GM06990 (cell line): Measurements from ENCODE around the gene SACS.

Source experiments
- DNase-seq: peaks from one replicate; pipeline ENCODE4 v3.0.0-alpha.2; 2011; ENCODE audit not compliant: insufficient read length; ENCODE audit errors: extremely low read depth
- H3K27me3 ChIP-seq: replicated peaks from 2 replicates; pipeline ENCODE4 v1.6.0; 2011; ENCODE audit warnings: low read length; ENCODE audit not compliant: control insufficient read depth, insufficient read depth
- H3K36me3 ChIP-seq: 2 replicates; pipeline ENCODE4 v1.5.1; 2011; ENCODE audit warnings: low read length; ENCODE audit not compliant: control insufficient read depth, insufficient read depth
- H3K4me3 ChIP-seq: replicated peaks from 2 replicates; pipeline ENCODE4 v1.5.1; 2011; ENCODE audit warnings: low read depth, mild to moderate bottlenecking, control low read depth, low read length
- TF ChIP-seq, protein P1 (sequence below): IDR thresholded peaks from 2 replicates; pipeline ENCODE4 v1.5.1; 2011; ENCODE audit warnings: low read length, control low read depth, mild to moderate bottlenecking, inconsistent platforms; ENCODE audit not compliant: insufficient read depth, poor library complexity, severe bottlenecking

Gene SACS

DNA sequence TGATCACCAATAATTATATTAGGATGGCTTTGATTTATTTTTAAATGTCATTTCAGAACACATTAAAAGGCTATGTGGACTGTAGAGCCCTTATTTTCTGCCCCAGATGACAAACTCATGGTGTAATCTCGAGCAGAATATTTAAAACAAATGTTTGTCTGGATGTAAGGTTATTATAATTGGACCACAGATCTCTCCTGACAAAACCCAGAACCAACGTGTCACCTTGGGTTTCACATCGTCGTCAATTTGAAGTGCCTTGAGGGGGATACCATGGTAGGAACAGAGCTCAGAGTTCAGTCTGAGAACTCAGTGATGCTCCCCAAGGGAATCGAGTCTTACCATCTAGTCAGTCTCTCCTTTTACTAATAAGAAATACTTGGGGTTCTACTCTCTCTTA, 2.8 kb downstream of the SACS start:
- TF ChIP-seq, protein P1, sequence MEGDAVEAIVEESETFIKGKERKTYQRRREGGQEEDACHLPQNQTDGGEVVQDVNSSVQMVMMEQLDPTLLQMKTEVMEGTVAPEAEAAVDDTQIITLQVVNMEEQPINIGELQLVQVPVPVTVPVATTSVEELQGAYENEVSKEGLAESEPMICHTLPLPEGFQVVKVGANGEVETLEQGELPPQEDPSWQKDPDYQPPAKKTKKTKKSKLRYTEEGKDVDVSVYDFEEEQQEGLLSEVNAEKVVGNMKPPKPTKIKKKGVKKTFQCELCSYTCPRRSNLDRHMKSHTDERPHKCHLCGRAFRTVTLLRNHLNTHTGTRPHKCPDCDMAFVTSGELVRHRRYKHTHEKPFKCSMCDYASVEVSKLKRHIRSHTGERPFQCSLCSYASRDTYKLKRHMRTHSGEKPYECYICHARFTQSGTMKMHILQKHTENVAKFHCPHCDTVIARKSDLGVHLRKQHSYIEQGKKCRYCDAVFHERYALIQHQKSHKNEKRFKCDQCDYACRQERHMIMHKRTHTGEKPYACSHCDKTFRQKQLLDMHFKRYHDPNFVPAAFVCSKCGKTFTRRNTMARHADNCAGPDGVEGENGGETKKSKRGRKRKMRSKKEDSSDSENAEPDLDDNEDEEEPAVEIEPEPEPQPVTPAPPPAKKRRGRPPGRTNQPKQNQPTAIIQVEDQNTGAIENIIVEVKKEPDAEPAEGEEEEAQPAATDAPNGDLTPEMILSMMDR, result no peak
- H3K4me3 ChIP-seq, result no peak overlapping the region
- no peak for DNase-seq
- H3K36me3 ChIP-seq, result no peaks in the 10 kb centered on the region
- no peaks in the 10 kb centered on the region for H3K27me3 ChIP-seq

DNA sequence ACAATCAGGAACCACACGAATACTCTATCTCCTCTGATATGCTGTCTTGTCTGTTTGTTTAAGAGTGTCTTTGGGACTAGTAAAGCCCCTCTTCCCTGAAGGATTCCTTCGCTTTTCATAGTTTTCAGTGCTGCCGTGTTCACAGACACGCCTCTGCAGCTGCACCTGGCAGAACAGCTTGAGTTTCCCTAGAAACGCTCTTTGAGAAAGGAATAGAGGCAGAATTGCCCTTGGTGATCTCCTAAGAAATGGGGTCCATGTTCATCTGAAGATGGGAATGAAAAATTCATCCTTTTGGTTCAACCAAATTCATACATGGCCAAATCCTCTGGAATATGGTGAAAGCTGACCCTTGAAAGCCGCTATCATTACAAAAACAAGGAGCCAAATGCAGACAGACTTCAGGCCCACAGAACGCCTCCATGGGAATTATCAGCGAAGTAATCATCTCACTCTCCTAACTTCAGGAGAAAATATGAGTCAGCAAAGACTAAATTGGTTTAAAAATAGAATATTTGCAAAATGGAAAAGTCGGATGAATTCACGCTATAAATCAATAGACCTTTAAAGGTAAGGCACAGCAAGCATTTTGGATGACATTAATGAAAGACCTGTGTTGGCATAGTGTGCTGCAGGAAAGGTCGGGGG, 5.5 kb downstream of the SACS start:
- no peak for DNase-seq
- Histone ChIP-seq H3K36me3 (no peaks in the 10 kb centered on the region), H3K27me3 (no peaks in the 10 kb centered on the region), H3K4me3 (no peak overlapping the region)
- TF ChIP-seq, protein P1, result no peak

DNA sequence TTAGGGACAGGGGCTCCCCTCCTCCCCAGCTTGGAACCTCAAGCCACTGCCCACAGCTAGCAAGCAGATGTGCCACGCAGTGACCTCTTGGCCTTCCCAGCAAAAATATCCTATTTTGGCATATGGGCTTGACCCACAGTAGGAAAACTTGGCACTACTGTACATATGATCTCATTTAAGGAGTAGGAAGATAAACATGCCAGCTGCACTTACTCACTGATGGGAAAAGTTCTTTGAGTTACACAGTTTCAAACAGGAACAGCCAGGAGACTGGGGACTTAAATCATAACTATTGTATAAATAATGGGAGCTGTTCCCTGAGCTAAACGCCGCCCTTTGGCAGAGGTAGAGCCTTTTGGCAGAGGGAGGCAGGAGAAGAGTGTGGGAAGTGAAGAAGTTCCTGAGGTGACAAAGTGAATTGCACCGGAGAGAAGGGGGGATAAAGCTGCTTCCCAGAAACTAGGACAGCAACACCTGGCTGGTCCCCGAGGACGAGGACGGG, 6.1 kb downstream of the SACS start:
- TF ChIP-seq, protein P1, result no peak
- no peak for DNase-seq
- no peaks in the 10 kb centered on the region for H3K36me3 ChIP-seq
- no peaks in the 10 kb centered on the region for H3K27me3 ChIP-seq
- no peak overlapping the region for H3K4me3 ChIP-seq

DNA sequence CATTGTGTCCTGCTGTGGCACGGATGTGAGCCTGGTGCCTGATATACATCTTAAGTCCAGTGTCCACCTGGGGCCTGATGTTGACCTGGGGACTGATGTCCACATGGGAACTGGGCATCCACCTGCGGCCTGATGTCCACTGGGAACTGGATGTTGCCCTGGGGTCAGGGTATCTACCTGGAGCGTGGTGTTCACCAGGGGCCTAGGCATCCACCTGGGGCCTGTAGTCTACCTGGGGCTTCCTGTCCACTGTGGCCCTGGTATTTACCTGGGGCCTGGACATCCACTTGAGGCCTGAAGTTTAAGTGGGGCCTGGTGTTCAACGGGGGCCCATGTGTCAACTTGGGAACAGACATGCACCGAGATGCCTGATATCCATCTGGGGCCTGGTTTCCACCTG, 11.9 kb downstream of the SACS start:
- Histone ChIP-seq H3K27me3 (no peaks in the 10 kb centered on the region), H3K4me3 (no peak overlapping the region), H3K36me3 (no peaks in the 10 kb centered on the region)
- TF ChIP-seq, protein P1, result no peak
- DNase-seq, result no peak

DNA sequence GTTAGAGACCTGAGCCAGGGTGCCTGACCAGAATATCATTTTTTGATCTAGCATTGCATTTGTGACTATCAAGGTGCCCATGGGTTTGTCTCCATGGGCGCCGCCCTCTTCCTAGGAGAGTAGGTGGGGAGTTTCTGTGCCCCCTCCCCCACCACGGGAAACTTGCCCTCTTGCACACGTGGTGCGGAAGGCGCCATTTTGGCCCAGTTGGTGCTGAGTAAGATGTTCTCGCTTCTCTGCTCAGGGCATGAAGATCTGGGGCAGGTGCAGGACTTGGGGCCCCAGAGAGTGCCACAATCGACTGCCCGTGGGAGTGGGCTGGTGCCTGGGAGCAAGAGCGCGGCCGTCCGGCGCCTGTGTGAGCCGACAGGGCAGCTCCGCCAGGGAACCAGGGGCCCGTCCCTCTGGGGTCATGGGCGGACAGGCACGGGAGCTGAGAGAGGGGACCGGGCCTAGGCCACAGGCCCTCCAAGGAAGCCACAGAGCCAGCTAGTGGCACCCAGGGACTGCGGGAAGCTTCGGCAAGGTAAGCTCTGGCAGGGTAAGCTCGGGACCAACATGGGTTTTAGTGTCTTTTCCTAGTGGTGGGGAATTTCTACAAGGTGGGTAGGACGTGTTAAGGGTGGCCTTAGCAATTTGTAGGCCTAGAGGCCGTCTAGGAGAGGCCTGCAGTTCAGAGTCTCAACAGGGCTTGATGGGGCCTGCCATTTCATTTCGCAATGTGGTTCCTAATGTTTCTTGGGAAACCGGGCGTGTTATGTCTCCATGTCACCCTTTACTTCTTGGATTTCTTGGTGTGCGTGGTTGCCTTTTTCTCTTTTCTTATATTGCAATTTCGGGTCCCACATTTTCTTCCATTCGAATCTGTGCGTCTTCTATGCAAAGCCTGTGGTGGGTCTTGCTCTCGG, 14.5 kb downstream of the SACS start:
- TF ChIP-seq, protein P1, result no peak
- Histone ChIP-seq H3K36me3 (no peaks in the 10 kb centered on the region), H3K27me3 (no peaks in the 10 kb centered on the region), H3K4me3 (no peak overlapping the region)
- no peak for DNase-seq
